Measurements from ENCODE around the gene CCDC142.
A peak's percentile ranks its signal among the peaks of the same experiment; 100 is the strongest.

CCDC142 gene

DNA sequence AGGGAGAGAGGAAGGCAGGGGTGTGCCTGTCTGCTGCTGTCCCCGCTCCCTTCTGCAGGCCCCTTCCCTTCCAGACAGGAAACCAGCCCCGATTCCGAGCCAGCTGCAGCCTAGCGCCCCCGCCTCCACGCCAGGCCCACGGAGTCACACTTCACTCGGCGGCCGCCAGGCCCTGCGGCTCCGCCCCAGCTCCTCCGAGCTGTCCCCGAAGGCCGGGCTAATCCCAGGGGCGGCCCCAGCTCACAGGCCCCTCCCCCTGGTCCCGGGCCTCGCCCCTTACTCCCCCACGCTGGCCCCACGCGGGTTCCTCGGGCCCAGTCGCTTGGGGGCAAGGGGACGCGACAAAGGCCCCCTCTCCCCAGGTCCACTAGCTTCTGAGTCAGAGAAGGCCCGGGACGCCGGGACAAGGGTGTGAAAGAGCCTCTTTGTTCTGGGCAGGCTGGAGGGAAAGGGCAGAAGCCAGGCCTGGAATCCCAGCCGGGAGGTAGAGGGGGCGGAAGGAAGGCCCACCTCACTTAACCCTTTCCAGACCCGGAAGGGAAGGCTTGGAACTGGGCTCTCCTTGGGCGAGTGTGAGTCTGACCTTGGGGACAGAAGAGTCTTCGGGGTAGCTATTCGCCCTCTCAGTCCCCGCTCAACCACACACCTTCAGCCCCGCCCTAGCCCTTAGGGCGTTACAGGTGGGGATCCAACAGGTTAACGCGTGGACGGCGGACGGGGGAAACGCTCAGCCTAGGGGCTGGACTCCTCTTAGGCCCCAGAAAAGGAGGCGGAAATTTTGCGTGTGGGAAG, 42.2 kb downstream of the CCDC142 start:
- peak; percentile 78 for DNase-seq

DNA sequence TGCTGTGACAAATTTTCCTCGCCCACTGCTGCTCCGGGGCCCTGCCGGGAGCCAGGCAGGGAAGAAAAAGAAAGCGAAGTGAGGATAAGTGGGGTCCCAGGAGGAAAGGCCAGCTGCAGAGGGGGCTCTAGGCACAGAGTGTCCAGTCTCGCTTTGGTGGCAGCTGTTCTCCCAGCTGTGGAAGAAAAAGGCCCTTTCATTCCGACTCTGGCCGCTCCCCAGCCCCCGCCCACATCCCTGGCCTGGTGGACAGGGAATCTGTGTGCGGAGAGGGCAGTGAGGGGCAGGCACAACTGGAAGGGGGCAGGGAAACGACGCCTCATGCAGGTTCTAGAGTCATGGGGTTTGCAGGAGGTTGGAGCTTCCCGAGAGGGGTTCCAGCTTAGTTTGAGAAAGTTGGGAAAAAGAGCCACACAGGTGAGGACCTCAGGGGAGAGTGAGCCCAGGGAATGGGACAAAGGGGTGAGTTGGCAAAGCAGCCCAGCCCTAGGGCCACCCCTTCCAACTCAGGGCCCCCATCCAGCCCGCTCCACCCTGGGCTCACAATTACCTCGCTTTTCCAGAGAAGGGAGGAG, 42.9 kb downstream of the CCDC142 start:
- DNase-seq, result no peak

DNA sequence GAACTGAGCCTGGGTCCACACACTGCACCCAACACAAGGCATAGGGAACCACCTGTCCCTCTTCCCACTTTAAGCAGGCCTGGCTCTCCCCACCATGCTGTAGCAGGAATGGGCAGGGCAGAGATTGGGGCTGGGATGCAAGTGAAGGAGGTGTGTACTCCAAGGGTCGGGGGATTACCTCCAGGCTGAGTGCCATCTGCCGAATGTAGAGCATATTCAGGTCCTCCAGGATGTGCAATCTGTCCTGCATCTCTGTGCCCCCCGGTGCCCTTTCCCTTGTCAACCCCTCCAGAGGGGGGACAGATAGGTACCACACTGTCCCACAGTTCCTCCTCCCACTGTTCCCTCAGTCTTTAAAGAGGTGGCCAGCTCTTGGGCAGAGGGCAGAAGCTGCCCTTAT, 43.4 kb downstream of the CCDC142 start:
- DNase-seq, result no peak

DNA sequence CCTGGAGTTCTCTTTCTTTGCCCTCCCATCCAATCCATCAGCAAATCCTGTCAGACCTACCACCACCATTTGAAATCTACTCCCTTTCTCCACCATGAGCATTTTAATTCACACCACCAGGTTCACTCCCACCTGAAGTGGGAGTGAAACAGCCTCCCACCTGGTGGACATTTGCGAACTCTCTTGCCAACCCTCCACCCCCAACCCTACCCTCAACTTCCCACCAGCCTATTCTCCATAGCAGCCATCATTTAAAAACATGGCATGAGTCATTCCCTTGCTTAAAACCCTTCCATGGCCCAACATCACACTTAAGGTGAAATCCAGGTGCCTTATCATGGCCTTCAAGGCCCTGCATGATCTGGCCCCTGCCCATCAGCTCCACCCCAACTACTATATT, 44.5 kb downstream of the CCDC142 start:
- no peak for DNase-seq

DNA sequence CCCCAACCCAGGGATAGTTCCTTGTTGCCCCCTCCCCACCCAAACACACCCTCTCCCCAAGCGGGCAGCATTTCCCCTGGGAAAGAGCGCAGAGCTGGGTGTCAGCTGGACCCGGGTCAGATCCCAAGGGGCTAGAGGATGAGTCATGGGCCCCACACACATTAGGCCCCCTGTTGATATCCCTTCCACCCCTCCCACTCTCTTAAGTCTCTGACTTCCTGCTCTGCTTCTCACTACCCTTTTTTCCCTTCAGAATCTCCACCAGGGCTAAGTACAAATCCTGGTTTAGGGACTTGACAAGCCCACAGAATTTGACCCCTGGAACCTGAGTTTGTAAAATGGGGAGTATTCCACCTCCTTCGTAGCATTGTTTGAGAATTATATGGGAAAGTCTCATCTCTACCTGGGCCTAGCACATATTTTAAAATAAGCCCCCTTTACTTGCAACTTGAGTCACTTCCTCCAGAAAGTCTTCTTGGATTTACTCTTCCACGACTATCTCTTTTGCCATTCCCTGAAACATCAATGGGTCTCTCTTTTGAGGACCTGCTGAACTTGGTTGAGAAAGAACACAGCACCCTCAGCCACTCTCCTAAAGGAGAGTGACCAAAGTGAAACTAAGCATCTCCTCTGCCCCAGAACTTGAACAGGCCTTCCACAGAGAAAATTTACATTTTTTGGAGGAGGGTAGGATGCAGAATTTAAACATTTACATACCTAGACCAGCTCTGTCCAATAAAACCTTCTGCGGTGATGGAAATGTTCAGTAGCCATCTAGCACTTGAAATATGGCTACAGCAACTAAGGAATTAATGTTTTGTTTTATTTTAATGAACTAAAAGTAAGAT, 45.7 kb downstream of the CCDC142 start:
- no peak for DNase-seq

DNA sequence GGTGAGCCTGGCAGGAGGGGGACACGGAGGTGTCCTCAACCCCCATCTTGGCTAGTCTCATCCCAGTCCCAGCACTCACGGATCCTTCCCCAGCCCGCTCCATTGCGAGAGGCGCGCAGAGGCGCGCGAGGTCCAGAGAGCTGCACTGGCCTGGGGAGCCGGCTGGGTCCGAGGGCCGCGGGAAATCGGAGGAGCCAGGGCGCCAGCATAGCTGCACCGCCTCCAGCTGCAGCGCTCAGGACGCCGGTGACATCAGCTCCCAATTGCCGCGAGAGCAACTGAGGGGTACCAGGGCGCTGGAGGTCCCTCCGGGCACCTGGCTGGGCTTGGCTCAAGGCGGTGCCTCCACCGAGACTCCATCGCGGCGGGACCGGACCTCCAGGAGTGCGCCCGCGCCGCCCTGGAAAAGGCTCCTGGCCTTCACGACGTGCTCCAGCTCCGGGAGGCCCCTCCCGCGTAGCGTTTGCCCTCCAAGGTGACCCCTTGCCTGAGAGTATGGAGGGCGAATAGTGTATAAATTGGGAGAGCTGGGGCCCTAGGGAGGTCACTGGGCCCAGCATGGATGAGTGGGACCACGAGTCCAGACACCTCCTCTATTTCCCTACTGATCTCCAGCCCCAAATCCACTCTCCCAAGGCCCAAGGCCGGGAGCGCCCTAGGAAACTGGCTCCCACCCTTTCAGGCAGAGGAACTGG, 46.5 kb downstream of the CCDC142 start:
- DNase-seq, result no peak

DNA sequence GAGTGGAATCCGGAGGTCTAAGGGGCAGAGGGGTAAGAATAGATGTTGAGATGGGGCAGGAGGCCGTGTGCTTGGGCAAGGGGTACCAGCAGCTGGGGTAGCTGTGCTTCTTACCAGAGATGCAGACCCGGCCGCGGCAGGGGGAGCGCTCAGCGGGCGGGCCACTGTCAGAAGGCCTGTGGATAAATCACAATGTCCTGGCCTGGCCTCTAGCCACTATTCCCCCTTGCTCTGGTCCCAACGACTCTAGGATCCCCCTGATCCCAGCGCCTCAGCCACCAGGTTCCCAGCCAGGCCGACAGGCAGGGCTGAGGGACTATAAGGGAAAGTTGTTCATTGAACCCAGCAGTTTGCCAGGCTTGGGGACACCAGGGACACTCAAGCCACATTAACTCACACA, 52.3 kb downstream of the CCDC142 start:
- DNase-seq, result no peak

DNA sequence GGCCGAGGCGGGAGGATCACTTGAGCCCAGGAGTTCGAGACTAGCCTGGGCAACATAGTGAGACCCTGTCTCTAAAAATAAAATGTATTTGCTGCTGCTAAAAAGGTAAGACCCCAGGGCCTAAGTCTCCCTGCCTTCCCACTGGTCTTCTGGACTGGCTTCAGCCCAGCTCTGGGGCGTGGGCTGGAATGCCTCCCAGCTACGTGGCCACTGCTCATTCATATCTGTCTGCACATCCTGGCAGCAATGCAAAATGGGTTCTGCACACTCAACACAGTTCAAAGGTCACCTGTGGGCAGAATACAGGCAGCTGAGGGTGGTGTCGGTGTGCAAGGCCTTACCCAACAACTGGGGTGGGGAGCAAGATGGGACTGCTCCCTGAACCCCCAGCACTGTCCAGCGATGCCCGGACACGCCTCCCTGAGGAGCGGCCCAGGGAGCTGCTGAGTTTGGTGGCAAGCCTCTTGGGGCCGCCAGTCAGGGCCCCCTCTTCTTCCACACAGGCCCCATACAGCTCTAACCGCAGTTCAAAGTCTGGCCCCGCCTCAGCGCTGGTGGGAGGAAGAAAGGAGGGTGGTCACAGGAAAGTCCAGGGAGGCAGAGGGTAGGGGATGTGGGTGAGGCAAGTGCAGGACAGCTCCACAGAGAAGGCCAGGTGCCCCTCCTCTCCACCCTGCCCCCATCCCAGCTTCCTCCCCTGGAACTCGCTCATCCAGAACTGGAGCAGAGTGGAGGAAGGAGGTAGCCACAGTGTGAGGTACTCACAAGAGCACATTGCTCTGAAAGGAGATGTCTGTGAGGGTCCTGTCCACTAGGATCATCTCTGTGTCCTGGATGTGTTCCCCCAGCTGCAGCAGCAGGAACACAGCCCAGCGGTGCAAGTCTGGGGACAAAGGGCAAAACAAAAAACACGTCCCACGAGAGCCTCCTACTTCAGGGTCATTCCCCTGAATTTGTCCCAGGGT, 53.0 kb downstream of the CCDC142 start:
- no peak for DNase-seq

DNA sequence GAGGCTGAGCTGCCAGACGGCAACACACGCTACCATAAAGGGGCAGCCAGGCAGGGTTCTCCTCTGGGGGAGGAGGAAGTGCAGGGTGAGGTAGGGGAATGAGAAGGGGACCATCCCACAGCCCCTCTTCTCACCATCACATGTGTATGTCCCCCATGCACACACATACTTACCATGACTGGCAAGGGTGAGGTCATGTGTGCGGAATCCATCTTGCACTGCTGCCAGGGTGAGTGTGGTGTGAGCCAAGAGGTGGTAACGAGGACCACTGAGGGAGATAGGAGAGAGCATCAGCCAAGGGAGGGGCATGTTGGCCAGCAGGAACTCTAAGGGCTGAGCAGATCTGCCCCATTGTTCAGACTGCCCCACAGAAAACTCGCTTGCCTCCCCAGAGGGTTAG, 54.1 kb downstream of the CCDC142 start:
- no peak for DNase-seq

DNA sequence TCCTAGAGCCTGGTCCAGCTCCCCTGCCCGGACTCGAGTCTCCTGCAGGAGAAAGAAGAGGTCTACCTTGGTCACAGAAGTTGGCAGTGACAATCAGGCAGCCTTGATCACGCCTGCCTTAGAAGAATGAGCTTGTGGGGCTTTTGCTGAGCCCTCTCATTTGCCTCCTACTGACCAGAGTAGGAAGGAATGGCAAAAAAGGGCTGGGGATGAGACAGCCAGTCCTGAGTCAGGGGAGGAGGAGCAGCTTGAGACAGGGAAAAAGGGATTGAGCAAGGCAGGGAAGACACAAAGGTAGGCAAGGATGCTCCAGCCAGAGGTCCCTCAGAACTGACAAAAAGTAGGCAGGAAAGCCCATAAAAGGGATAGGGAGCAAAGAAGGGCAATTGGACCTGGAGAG, 55.2 kb downstream of the CCDC142 start:
- no peak for DNase-seq

DNA sequence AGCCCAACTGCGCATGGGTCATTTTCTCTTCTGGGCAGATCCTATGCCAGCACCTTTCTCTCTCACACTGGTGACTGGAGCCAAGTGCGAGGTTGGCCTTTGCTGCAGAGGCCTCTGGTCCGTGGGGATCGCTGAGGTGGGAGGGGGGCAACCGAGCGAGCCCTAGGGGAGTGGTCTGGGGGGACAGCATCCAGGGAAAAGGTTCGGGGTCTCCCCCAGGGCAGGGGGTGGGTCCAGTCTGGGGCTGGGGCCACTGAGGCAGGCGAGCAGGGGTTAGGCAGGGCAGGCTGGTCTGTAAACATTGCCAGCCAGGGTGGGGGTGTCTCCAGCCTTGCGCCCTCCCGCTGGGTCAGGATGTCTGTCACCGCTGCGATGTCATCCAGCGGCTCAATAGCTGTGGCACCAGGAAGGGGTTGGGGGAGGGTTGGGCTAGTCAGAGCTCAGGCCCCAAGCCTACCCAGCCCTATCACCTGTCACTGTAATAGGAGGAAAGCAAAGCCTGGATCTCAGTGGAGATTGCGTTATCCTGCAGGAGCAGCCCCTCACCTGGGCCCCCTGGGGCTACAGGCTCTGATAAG, 56.5 kb downstream of the CCDC142 start:
- DNase-seq, result no peak

DNA sequence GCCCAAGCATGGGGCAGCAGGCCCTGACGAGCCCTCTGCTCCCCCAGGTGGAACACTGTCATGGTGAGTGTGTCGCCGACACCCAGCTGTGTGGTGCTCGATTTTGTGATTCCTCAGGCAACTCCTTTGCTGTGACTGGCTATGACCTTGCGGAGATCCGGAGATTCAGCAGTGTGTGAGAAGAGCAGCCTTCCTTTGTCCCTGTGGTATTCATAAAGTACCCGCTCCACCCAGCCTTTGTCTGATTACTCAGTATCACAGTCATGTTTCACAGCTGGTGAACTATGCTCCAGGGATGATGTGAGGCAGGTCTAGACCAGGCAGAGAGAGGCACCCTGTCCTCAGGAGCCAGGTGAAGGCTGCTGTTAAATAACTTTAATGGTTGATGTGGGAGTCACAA, 57.3 kb downstream of the CCDC142 start:
- DNase-seq, result no peak

DNA sequence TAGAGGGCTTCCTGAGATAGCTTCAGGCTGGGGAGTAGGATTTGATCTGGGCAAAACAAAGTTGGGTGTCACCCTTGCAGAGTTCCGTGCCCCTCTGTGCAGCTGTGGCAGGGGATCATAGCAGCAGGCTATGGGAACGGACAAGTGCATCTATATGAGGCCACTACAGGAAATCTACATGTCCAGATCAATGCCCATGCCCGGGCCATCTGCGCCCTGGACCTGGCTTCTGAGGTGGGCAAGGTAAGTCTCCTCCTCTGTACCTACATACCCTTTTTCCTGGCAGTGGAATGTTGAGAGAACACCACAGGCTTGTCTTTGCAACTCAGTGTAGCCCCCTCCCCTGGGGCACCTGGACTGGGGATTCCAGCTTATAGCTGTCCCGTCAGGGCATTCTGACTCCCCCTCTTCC, 57.8 kb downstream of the CCDC142 start:
- DNase-seq, result no peak

DNA sequence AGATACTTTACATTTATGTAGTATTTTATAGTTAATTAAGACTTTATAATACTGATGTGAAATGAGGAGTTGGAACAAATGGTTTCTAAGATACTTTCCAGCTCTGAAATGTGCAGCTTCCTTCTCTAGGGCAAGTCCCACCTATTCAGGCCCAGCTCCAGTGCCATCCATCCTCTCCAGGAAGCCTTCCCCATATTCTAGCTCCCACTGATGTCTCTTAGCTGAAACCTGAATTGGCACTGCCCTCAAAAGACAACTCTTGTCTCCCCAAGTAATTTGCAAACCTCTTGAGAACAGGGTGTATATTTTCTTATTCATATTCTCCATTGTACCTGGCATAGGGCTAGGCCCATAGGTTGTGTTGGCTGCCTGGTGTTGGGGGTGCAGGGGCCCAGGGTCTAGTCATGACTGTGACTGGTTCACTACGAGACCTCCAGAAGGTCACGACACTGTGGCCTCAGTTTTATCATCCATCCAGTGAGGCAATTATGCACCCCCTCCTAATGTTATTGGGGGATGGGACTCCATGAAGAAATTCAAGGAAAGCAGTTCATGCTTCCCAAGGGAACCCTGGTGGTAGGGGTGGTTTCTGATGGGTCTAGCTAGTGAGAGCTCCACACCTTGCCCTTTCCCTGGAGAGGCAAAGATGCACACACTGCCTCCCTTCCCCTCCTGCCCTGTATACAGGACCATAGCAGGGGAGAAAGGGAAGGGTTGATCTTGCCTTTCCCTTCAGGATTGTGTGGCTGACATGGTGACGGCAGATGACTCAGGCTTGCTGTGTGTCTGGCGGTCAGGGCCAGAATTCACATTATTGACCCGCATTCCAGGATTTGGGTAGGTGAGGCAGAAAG, 58.4 kb downstream of the CCDC142 start:
- DNase-seq, result no peak
